ENCODE results near the gene ZNF552.

- TF ChIP-seq POLR2A (IDR thresholded peaks at IDR 0.05; ENCODE audit: low read length) (no peak), GATA1 (IDR thresholded peaks at IDR 0.05; ENCODE audit: low read depth, low read length) (no peak)
These were observed 701 bp downstream of the ZNF552 start for GRCh38 chr19:57813919-57814504.
